Chondrocyte (in vitro differentiated cells): Measurements from ENCODE around the gene SDHAF1. TPM values are rescaled to one million over a fixed set of nuclear protein-coding genes. Genes with fewer than 3 reads are reported as not detected.

Source experiments
- DNase-seq: peaks from one replicate; pipeline ENCODE4 v3.0.0; 2021; ENCODE audit warnings: mixed read lengths, low spot score
- H3K27ac Mint-ChIP-seq: one replicate; pipeline ENCODE4 v1.8.0; 2021; ENCODE audit warnings: mild to moderate bottlenecking, moderate library complexity, mixed read lengths; ENCODE audit not compliant: unreplicated experiment
- H3K27me3 Mint-ChIP-seq: 2 replicates; pipeline ENCODE4 v1.8.0; 2021; ENCODE audit warnings: low read depth, mixed read lengths
- H3K36me3 Mint-ChIP-seq: 2 replicates; pipeline ENCODE4 v1.8.0; 2021; ENCODE audit warnings: low read depth, mixed read lengths
- H3K4me1 Mint-ChIP-seq: 2 replicates; pipeline ENCODE4 v1.8.0; 2021; ENCODE audit warnings: low read depth, mild to moderate bottlenecking, mixed read lengths
- H3K4me3 Mint-ChIP-seq: one replicate; pipeline ENCODE4 v1.8.0; 2021; ENCODE audit warnings: mild to moderate bottlenecking, moderate library complexity, mixed read lengths; ENCODE audit not compliant: unreplicated experiment
- H3K9me3 Mint-ChIP-seq: 2 replicates; pipeline ENCODE4 v1.8.0; 2021; ENCODE audit warnings: low read depth, mixed read lengths
- CTCF ChIP-seq: fragments of 200-600 bp; sonication (generic); IDR thresholded peaks from 2 replicates; pipeline ENCODE4 v1.5.0; 2021; ENCODE audit warnings: antibody characterized with exemption, mild to moderate bottlenecking, moderate library complexity
- total RNA-seq: library from RNA; stranded (reverse); gene quantifications from 3 replicates; pipeline ENCODE4 v1.2.1, GENCODE V29; 2021

SDHAF1 gene
- total RNA-seq, 1 donor from 2014 or later: 11.2 TPM

- no peaks in the 10 kb centered on the region for H3K27me3 Mint-ChIP-seq
- H3K4me1 Mint-ChIP-seq: peaks cover 14% of the 10 kb centered on the region
- no peak for TF ChIP-seq CTCF
- DNase-seq: no peak
- no peak overlapping the region for H3K27ac Mint-ChIP-seq
- no peaks in the 10 kb centered on the region for H3K9me3 Mint-ChIP-seq
- no peak overlapping the region for H3K4me3 Mint-ChIP-seq
- H3K36me3 Mint-ChIP-seq: no peaks in the 10 kb centered on the region
Observed at GRCh38 chr19:36006955-36007354, 12.0 kb downstream of the SDHAF1 start.

GRCh38 chr19:36008336-36008978 lies 13.5 kb downstream of the SDHAF1 start, which contains the start of gene SYNE4:
Gene SYNE4, minus strand, starts transcription at chr19:36008813. Its CDS starts 132 bp downstream, at chr19:36008681.
- Mint-ChIP-seq H3K9me3 (no peaks in the 10 kb centered on the region), H3K27ac (peak within 1 kb of the TSS; percentile 22), H3K4me3 (peak within 1 kb of the TSS; percentile 69), H3K4me1 (peaks cover 18% of the 10 kb centered on the region), H3K36me3 (no peaks in the 10 kb centered on the region), H3K27me3 (no peaks in the 10 kb centered on the region)
- DNase-seq: no peak
- no peak for TF ChIP-seq CTCF

- peak overlapping the region; percentile 69 for H3K4me3 Mint-ChIP-seq
- H3K27ac Mint-ChIP-seq: peak overlapping the region; percentile 22
- no peaks in the 10 kb centered on the region for H3K36me3 Mint-ChIP-seq
- no peaks in the 10 kb centered on the region for H3K27me3 Mint-ChIP-seq
- no peaks in the 10 kb centered on the region for H3K9me3 Mint-ChIP-seq
- peaks cover 26% of the 10 kb centered on the region for H3K4me1 Mint-ChIP-seq
- no peak for DNase-seq
- peak; percentile 8 for TF ChIP-seq CTCF
Observed at GRCh38 chr19:36009220-36009619, 14.2 kb downstream of the SDHAF1 start.

- Mint-ChIP-seq H3K27me3 (no peaks in the 10 kb centered on the region), H3K4me3 (peak overlapping the region; percentile 69), H3K4me1 (peaks cover 31% of the 10 kb centered on the region), H3K27ac (peak overlapping the region; percentile 22), H3K36me3 (no peaks in the 10 kb centered on the region), H3K9me3 (no peaks in the 10 kb centered on the region)
- no peak for TF ChIP-seq CTCF
- no peak for DNase-seq
Observed at GRCh38 chr19:36009633-36010379, 14.8 kb downstream of the SDHAF1 start.

GRCh38 chr19:36010402-36010801 lies 15.4 kb downstream of the SDHAF1 start:
- TF ChIP-seq CTCF: no peak
- no peaks in the 10 kb centered on the region for H3K9me3 Mint-ChIP-seq
- no peaks in the 10 kb centered on the region for H3K36me3 Mint-ChIP-seq
- no peak for DNase-seq
- peak overlapping the region; percentile 31 for H3K4me3 Mint-ChIP-seq
- H3K27ac Mint-ChIP-seq: no peak overlapping the region
- peaks cover 33% of the 10 kb centered on the region for H3K4me1 Mint-ChIP-seq
- H3K27me3 Mint-ChIP-seq: no peaks in the 10 kb centered on the region
